GM12878 (cell line): ENCODE measurements around the gene ERC1. TPM values are rescaled to one million over a fixed set of nuclear protein-coding genes. Genes with fewer than 3 reads are reported as not detected.

ENCODE experiments used
- ATAC-seq: fragments of 200-7000 bp; cut with Tn5 transposase; 3 replicates; pipeline ENCODE4 v1.9.1; 2020; ENCODE audit warnings: mild to moderate bottlenecking, moderate library complexity
- BruUV-seq: library from RNA; stranded (reverse); fragments of 400-500 nt; replicated peaks from 2 replicates; lab custom pipeline; 2021; lab: Mats Ljungman, UMichigan
- CTCF ChIA-PET: fragments of 300-600 bp; sonication (Branson Sonifier 250); formaldehyde crosslinking; extraction: SDS; loops from one replicate; lab custom pipeline; 2021; ENCODE audit warnings: inconsistent platforms; lab: Yijun Ruan, JAX
- POLR2A ChIA-PET: fragments of 350-600 bp; formaldehyde crosslinking; extraction: SDS; loops from one replicate; lab custom pipeline; 2021; ENCODE audit warnings: inconsistent platforms; lab: Charles Lee
- RAD21 ChIA-PET: fragments of 300-600 bp; sonication (Branson Sonifier 250); formaldehyde crosslinking; loops from one replicate; lab custom pipeline; 2023; ENCODE audit warnings: antibody characterized with exemption; ENCODE audit not compliant: unreplicated experiment; lab: Charles Lee
- SMC1A ChIA-PET: fragments of 300-600 bp; sonication (Branson Sonifier 250); formaldehyde crosslinking; loops from one replicate; lab custom pipeline; 2023; ENCODE audit not compliant: unreplicated experiment, uncharacterized antibody; lab: Charles Lee
- DNase-seq: peaks from one replicate; pipeline ENCODE4 v3.0.0-alpha.2; 2011; ENCODE audit warnings: low read depth, low spot score
- FAIRE-seq: peaks from 3 replicates; lab custom pipeline; 2011; peaks lifted over from hg19 to GRCh38; lab: Jason Lieb, UNC
- H2AFZ ChIP-seq: 2 replicates; pipeline ENCODE4 v1.6.0; 2011; ENCODE audit warnings: low read depth, low read length, control low read depth; ENCODE audit not compliant: control insufficient read depth
- H3K27ac ChIP-seq: 2 replicates; pipeline ENCODE4 v1.5.1; 2011; ENCODE audit warnings: control low read depth; ENCODE audit not compliant: control insufficient read depth, insufficient read depth
- H3K27me3 ChIP-seq, 2 experiments: replicated peaks in 1 of 2; 2 replicates each; pipeline versions ENCODE4 v1.6.0 to v1.6.1; 2011; ENCODE audit warnings: low read length in 1 of 2; ENCODE audit not compliant: control insufficient read depth in 2 of 2, insufficient read depth in 2 of 2
- H3K36me3 ChIP-seq, 2 experiments: 2 replicates each; pipeline ENCODE4 v1.5.1; 2011; ENCODE audit warnings: low read length in 1 of 2; ENCODE audit not compliant: control insufficient read depth in 2 of 2, insufficient read depth in 2 of 2
- H3K4me1 ChIP-seq: 2 replicates; pipeline ENCODE4 v1.6.1; 2011; ENCODE audit warnings: mild to moderate bottlenecking, low read length, moderate library complexity, mixed read lengths; ENCODE audit not compliant: control insufficient read depth, insufficient read depth
- H3K4me2 ChIP-seq: 2 replicates; pipeline ENCODE4 v1.6.0; 2011; ENCODE audit warnings: control low read depth; ENCODE audit not compliant: control insufficient read depth, insufficient read depth
- H3K4me3 ChIP-seq: fragments of 200-600 bp; sonication (generic); 2 replicates; pipeline ENCODE4 v1.5.1; 2016
- H3K79me2 ChIP-seq: 2 replicates; pipeline ENCODE4 v1.6.0; 2011; ENCODE audit warnings: low read length; ENCODE audit not compliant: control insufficient read depth, insufficient read depth
- H3K9ac ChIP-seq: 2 replicates; pipeline ENCODE4 v1.8.0; 2011; ENCODE audit warnings: low read length, control low read depth, mixed read lengths; ENCODE audit not compliant: control insufficient read depth, insufficient read depth
- H3K9me3 ChIP-seq: replicated peaks from 3 replicates; pipeline ENCODE4 v1.5.1; 2011; ENCODE audit warnings: mild to moderate bottlenecking, low read length; ENCODE audit not compliant: control insufficient read depth, insufficient read depth
- H4K20me1 ChIP-seq: 2 replicates; pipeline ENCODE4 v1.6.0; 2011; ENCODE audit not compliant: control insufficient read depth, insufficient read depth
- HCFC1 ChIP-seq: fragments of 150-350 bp; IDR thresholded peaks from 2 replicates; pipeline ENCODE4 v1.6.1; 2014; ENCODE audit warnings: low read length
- HDAC6 ChIP-seq: fragments of 200-600 bp; sonication (generic); IDR thresholded peaks from one replicate; pipeline ENCODE4 v1.8.0; 2017; ENCODE audit warnings: antibody characterized with exemption; ENCODE audit not compliant: unreplicated experiment
- IRF4 ChIP-seq: IDR thresholded peaks from 2 replicates; pipeline ENCODE4 v1.6.1; 2011; ENCODE audit warnings: low read depth, low read length
- KAT2A ChIP-seq: conservative IDR thresholded peaks from 2 replicates; pipeline ENCODE4 v1.6.1; 2011; ENCODE audit warnings: low read depth, low read length; ENCODE audit not compliant: control insufficient read depth
- MTA3 ChIP-seq: IDR thresholded peaks from 2 replicates; pipeline ENCODE4 v1.6.1; 2012; ENCODE audit warnings: low read length, inconsistent platforms, borderline replicate concordance
- SRF ChIP-seq, 2 experiments: IDR thresholded peaks; 2 replicates each; pipeline ENCODE4 v1.6.1; 2011; ENCODE audit warnings: low read depth in 2 of 2, low read length in 2 of 2, mild to moderate bottlenecking in 1 of 2, moderate library complexity in 1 of 2
- STAT1 ChIP-seq: fragments of 450-650 bp; conservative IDR thresholded peaks from 2 replicates; pipeline ENCODE4 v1.6.1; 2014; ENCODE audit warnings: antibody characterized with exemption, mild to moderate bottlenecking
- ZBTB4 ChIP-seq: fragments of 450-650 bp; formaldehyde crosslinking; IDR thresholded peaks from 2 replicates; pipeline ENCODE4 v1.4.0; 2022; ENCODE audit warnings: mild to moderate bottlenecking, moderate library complexity
- WGBS: methylation state at CpG from one replicate; pipeline ENCODE4 v1.1.6; 2016; ENCODE audit warnings: low lambda C conversion rate; ENCODE audit not compliant: insufficient replicate concordance, insufficient coverage; ENCODE audit errors: missing lambda C conversion rate; 5-methylcytosine and 5-hydroxymethylcytosine counted together
- in situ Hi-C: fragments of 300-500 bp; cut with MboI; formaldehyde crosslinking; loops from 9 replicates; pipeline ENCODE4 v1.14.3; 2018; ENCODE audit warnings: mixed read lengths
- intact Hi-C: fragments of 100-400 bp; cut with micrococcal nuclease; formaldehyde crosslinking; loops from one replicate; pipeline ENCODE4 v1.14.2; 2022; ENCODE audit not compliant: unreplicated experiment
- polyA plus RNA-seq, 11 experiments: library from polyadenylated mRNA; depleted of rRNA in 4 of 11; unstranded in 6 of 11; stranded (reverse) in 5 of 11; fragments of >200 nt; fragmentation: Nextera tagmentation in 4 of 11; fragmentation: Illumina TruSeq in 1 of 11; extraction: Ambion mirVana in 4 of 11; extraction: Trizol in 1 of 11; gene quantifications; 1 replicate in 1 of 11; 2 replicates in 10 of 11; pipeline versions ENCODE4 v1.2.1 to v1.2.3, GENCODE V29; 2011 to 2016; ENCODE audit warnings: inconsistent platforms in 2 of 11, missing spikeins in 2 of 11, low read depth in 1 of 11
- total RNA-seq, 4 experiments: library from RNA; depleted of rRNA in 3 of 4; stranded (reverse); fragments of >200 nt in 3 of 4; fragmentation: Illumina TruSeq in 1 of 4; extraction: Trizol in 1 of 4; gene quantifications; 2 replicates each; pipeline versions ENCODE4 v1.2.1 to v1.2.3, GENCODE V29; 2013 to 2021

ERC1 gene
- total and polyA plus RNA-seq, 10 of the 15 experiments (the other 5 are each of a cell fraction or from before 2014, with no cell fraction given), result 0.75 to 8.0 (median 5.0) TPM

DNA sequence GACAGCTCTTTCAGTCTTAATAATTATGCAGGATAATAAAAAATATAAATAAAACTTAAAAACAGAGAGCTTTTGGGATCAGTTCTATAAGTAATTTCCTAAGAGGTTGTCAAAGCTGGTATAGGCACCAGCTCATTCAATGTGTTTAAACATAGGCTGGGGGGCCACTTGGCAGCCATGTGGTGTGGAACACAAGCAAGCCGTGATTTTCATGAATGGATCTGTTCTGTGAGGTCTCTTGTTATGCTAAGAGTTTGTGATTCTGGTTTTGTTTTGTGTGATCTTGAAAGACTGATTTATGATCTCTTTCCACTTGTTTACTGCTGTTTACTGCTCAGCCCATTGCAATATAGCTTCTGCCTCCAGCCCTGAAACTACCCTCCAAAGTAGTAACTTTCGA is 362.4 kb downstream of the ERC1 start:
- no TSS peak for BruUV-seq
- no peak overlapping the region for H2AFZ ChIP-seq
- no peaks in the 10 kb centered on the region for H3K27me3 ChIP-seq
- no peaks in the 10 kb centered on the region for H4K20me1 ChIP-seq
- in situ Hi-C loops (no loop called here), intact Hi-C loops (no loop called here)
- ATAC-seq, result no peak
- DNase-seq, result no peak
- ChIA-PET POLR2A (interaction anchor here (0.7 kb wide), 1 partner anchor 98 kb away, joined by 7 read pairs; no protein-coding TSS in a partner anchor), SMC1A (interaction anchor here (0.8 to 2.3 kb wide), 2 partner anchors 9 to 27 kb away, joined by 3 to 9 read pairs; no protein-coding TSS in a partner anchor), RAD21 (interaction anchor here (0.9 kb wide), 1 partner anchor 236 kb away, joined by 3 read pairs; no protein-coding TSS in a partner anchor), CTCF (interaction anchor here (1.0 to 1.3 kb wide), 3 partner anchors 38 to 236 kb away, joined by 3 to 4 read pairs (median 3); no protein-coding TSS in a partner anchor)
- no peaks in the 10 kb centered on the region for H3K36me3 ChIP-seq
- 68% methylated on average over 2 of the region's 2 CpGs for WGBS
- H3K9ac ChIP-seq, result no peak overlapping the region
- FAIRE-seq, result no peak
- no peaks in the 10 kb centered on the region for H3K4me1 ChIP-seq
- no peak overlapping the region for H3K27ac ChIP-seq
- H3K9me3 ChIP-seq, result no peaks in the 10 kb centered on the region
- no peak overlapping the region for H3K4me2 ChIP-seq
- no peaks in the 10 kb centered on the region for H3K79me2 ChIP-seq
- H3K4me3 ChIP-seq, result no peak overlapping the region
- TF ChIP-seq IRF4 (no peak), ZBTB4 (no peak), STAT1 (no peak), SRF (IDR thresholded peaks at IDR 0.05; ENCODE audit: low read depth in 2 of 2, low read length in 2 of 2) (no peak), HDAC6 (no peak), KAT2A (no peak), MTA3 (no peak), HCFC1 (no peak)
